Panc1 (cell line): Measurements from ENCODE around the gene LIN28B. TPM values are rescaled to one million over a fixed set of nuclear protein-coding genes. Genes with fewer than 3 reads are reported as not detected.

Source experiments
- ATAC-seq: fragments of 200-7000 bp; cut with Tn5 transposase; 2 replicates; pipeline ENCODE4 v1.9.1; 2020; ENCODE audit warnings: mild to moderate bottlenecking, moderate library complexity
- BruUV-seq: library from RNA; stranded (reverse); fragments of 400-500 nt; replicated peaks from 2 replicates; lab custom pipeline; 2021; lab: Mats Ljungman, UMichigan
- CTCF ChIA-PET: fragments of 300-600 bp; sonication (Branson Sonifier 250); formaldehyde crosslinking; loops from one replicate; lab custom pipeline; 2022; ENCODE audit warnings: antibody characterized with exemption; lab: Charles Lee
- POLR2A ChIA-PET: fragments of 300-600 bp; sonication (Branson Sonifier 250); formaldehyde crosslinking; loops from one replicate; lab custom pipeline; 2022; ENCODE audit warnings: antibody characterized with exemption; lab: Charles Lee
- DNase-seq: peaks from one replicate; pipeline ENCODE4 v3.0.0-alpha.2; 2010; ENCODE audit warnings: low read depth, low spot score
- H3K27ac ChIP-seq: 2 replicates; pipeline ENCODE4 v1.5.1; 2011; ENCODE audit warnings: mild to moderate bottlenecking, low read length, inconsistent platforms
- H3K27me3 ChIP-seq: fragments of 200-500 bp; sonication (Bioruptor generic); 2 replicates; pipeline ENCODE4 v1.6.0; 2014; ENCODE audit warnings: low read length, inconsistent platforms; ENCODE audit not compliant: control insufficient read depth, insufficient read depth
- H3K36me3 ChIP-seq: fragments of 200-500 bp; sonication (Bioruptor generic); 2 replicates; pipeline ENCODE4 v1.5.1; 2014; ENCODE audit warnings: inconsistent platforms, mild to moderate bottlenecking, low read length, moderate library complexity; ENCODE audit not compliant: control insufficient read depth, insufficient read depth
- H3K4me1 ChIP-seq: 2 replicates; pipeline ENCODE4 v1.5.1; 2011; ENCODE audit warnings: inconsistent platforms, mild to moderate bottlenecking, low read length, moderate library complexity; ENCODE audit not compliant: control insufficient read depth, insufficient read depth
- H3K4me3 ChIP-seq, 2 experiments: 2 replicates each; pipeline ENCODE4 v1.5.1; 2011 to 2012; ENCODE audit warnings: low read depth in 2 of 2, low read length in 2 of 2, mild to moderate bottlenecking in 2 of 2, inconsistent platforms in 1 of 2, moderate library complexity in 1 of 2
- H3K9me3 ChIP-seq: fragments of 200-500 bp; sonication (Bioruptor generic); 2 replicates; pipeline ENCODE4 v1.5.1; 2014; ENCODE audit warnings: low read depth, mild to moderate bottlenecking, inconsistent platforms, low read length, moderate library complexity; ENCODE audit not compliant: control insufficient read depth, insufficient read depth
- CTCF ChIP-seq: fragments of 450-650 bp; IDR thresholded peaks from 2 replicates; pipeline ENCODE4 v1.5.1; 2017; ENCODE audit warnings: mild to moderate bottlenecking
- POLR2AphosphoS5 ChIP-seq: IDR thresholded peaks from 2 replicates; pipeline ENCODE4 v1.6.1; 2012; ENCODE audit warnings: mild to moderate bottlenecking, low read depth, low read length, moderate library complexity
- REST ChIP-seq, 2 experiments: IDR thresholded peaks; 2 replicates each; pipeline ENCODE4 v1.6.1; 2011 to 2012; ENCODE audit warnings: low read depth in 2 of 2, control low read depth in 1 of 2, low read length in 1 of 2, mild to moderate bottlenecking in 1 of 2, moderate library complexity in 1 of 2; ENCODE audit not compliant: insufficient read depth in 1 of 2
- SIN3A ChIP-seq: IDR thresholded peaks from 2 replicates; pipeline ENCODE4 v1.6.1; 2012; ENCODE audit warnings: low read depth, mild to moderate bottlenecking, low read length, moderate library complexity, borderline replicate concordance; ENCODE audit not compliant: insufficient read depth
- TCF7L2 ChIP-seq: IDR thresholded peaks from 2 replicates; pipeline ENCODE4 v1.6.1; 2011; ENCODE audit warnings: mild to moderate bottlenecking, low read depth, low read length, inconsistent platforms
- in situ Hi-C: cut with HindIII; loops from 2 replicates; pipeline ENCODE4 v1.10.0; 2016; ENCODE audit warnings: low sequenced_read_pairs, low pct_unique_long_range_greater_than_20kb
- intact Hi-C: fragments of 100-400 bp; cut with micrococcal nuclease; formaldehyde crosslinking; loops from one replicate; pipeline ENCODE4 v1.10.0; 2022; ENCODE audit not compliant: unreplicated experiment
- total RNA-seq: library from RNA; stranded (reverse); gene quantifications from one replicate; pipeline ENCODE4 v1.2.1, GENCODE V29; 2021; ENCODE audit not compliant: unreplicated experiment

The LIN28B gene
- total RNA-seq, 1 experiment from 2014 or later, result 5.8 TPM

GRCh38 chr6:105066233-105066632 lies 109.3 kb downstream of the LIN28B start:
- H3K27me3 ChIP-seq, result no peaks in the 10 kb centered on the region
- DNase-seq, result no peak
- H3K27ac ChIP-seq, result no peak overlapping the region
- H3K36me3 ChIP-seq, result no peaks in the 10 kb centered on the region
- no peaks in the 10 kb centered on the region for H3K9me3 ChIP-seq
- in situ Hi-C loops, result no loop called here
- no peak overlapping the region for H3K4me3 ChIP-seq
- no peak for ATAC-seq
- TF ChIP-seq TCF7L2 (no peak), POLR2AphosphoS5 (no peak)
- ChIA-PET CTCF (no interaction called here), POLR2A (no interaction called here)
- no peaks in the 10 kb centered on the region; the same call in 1 of the 2 replicates for H3K4me1 ChIP-seq
- intact Hi-C loops, result no loop called here
- BruUV-seq, result no TSS peak

GRCh38 chr6:105066836-105067235 lies 109.9 kb downstream of the LIN28B start:
- BruUV-seq, result no TSS peak
- H3K27ac ChIP-seq, result no peak overlapping the region
- TF ChIP-seq POLR2AphosphoS5, result no peak
- TF ChIP-seq REST (IDR thresholded peaks at IDR 0.05; ENCODE audit: insufficient read depth in 1 of 2, low read depth in 2 of 2, low read length in 1 of 2), result no peak
- no peak for TF ChIP-seq CTCF

GRCh38 chr6:105067329-105067728 lies 110.4 kb downstream of the LIN28B start:
- BruUV-seq, result no TSS peak
- intact Hi-C loops (no loop called here), in situ Hi-C loops (no loop called here)
- Histone ChIP-seq H3K27me3 (no peaks in the 10 kb centered on the region), H3K36me3 (no peaks in the 10 kb centered on the region), H3K27ac (no peak overlapping the region), H3K9me3 (no peaks in the 10 kb centered on the region), H3K4me1 (no peaks in the 10 kb centered on the region; the same call in 1 of the 2 replicates), H3K4me3 (no peak overlapping the region)
- no peak for TF ChIP-seq REST (IDR thresholded peaks at IDR 0.05; ENCODE audit: insufficient read depth in 1 of 2, low read depth in 2 of 2, low read length in 1 of 2)
- TF ChIP-seq SIN3A, result no peak
- no peak for TF ChIP-seq TCF7L2
- DNase-seq, result no peak
- ATAC-seq, result no peak
- ChIA-PET POLR2A (no interaction called here), CTCF (interaction anchor here (0.6 kb wide), 1 partner anchor 278 kb away, joined by 3 read pairs; no protein-coding TSS in a partner anchor)

More at GRCh38 chr6:105066836-105067235, 109.9 kb downstream of the LIN28B start:
- in situ Hi-C loops, result no loop called here
- intact Hi-C loops, result no loop called here
- Histone ChIP-seq H3K9me3 (no peaks in the 10 kb centered on the region), H3K36me3 (no peaks in the 10 kb centered on the region), H3K4me1 (no peaks in the 10 kb centered on the region; the same call in 1 of the 2 replicates), H3K4me3 (no peak overlapping the region), H3K27me3 (no peaks in the 10 kb centered on the region)
- ATAC-seq (no peak), DNase-seq (no peak)
- ChIA-PET POLR2A (no interaction called here), CTCF (interaction anchor here (0.6 kb wide), 1 partner anchor 277 kb away, joined by 3 read pairs; no protein-coding TSS in a partner anchor)
